RPMI7951 (cell line): ENCODE results near the gene GSTO2. TPM values are rescaled to one million over a fixed set of nuclear protein-coding genes. Genes with fewer than 3 reads are reported as not detected.

ENCODE experiments used
- DNase-seq: peaks from one replicate; pipeline ENCODE4 v3.0.0-alpha.2; 2012; ENCODE audit warnings: low read depth
- total RNA-seq: library from RNA; depleted of rRNA; stranded (reverse); fragments of >200 nt; shearing (Covaris generic); gene quantifications from 2 replicates; pipeline ENCODE4 v1.2.3, GENCODE V29; 2014; rRNA removed

GSTO2 gene
- total RNA-seq, 1 experiment from 2014 or later = 2.3 TPM

- peak; percentile 62 for DNase-seq
These were observed 70.6 kb downstream of the GSTO2 start for GRCh38 chr10:104339469-104340110.

GRCh38 chr10:104340111-104340526 lies 71.1 kb downstream of the GSTO2 start:
- no peak for DNase-seq

GRCh38 chr10:104340641-104341040 lies 71.7 kb downstream of the GSTO2 start:
- DNase-seq = no peak

- DNase-seq = no peak
These were observed 74.0 kb downstream of the GSTO2 start for GRCh38 chr10:104342941-104343411.

- DNase-seq = no peak
These were observed 75.2 kb downstream of the GSTO2 start for GRCh38 chr10:104344219-104344618.

GRCh38 chr10:104345515-104345914 lies 76.5 kb downstream of the GSTO2 start:
- no peak for DNase-seq

- no peak for DNase-seq
These were observed 77.0 kb downstream of the GSTO2 start for GRCh38 chr10:104345941-104346340.

- no peak for DNase-seq
These were observed 78.5 kb downstream of the GSTO2 start for GRCh38 chr10:104347295-104348045.

- no peak for DNase-seq
These were observed 79.6 kb downstream of the GSTO2 start for GRCh38 chr10:104348601-104349000.

GRCh38 chr10:104349623-104350126 lies 80.7 kb downstream of the GSTO2 start:
- DNase-seq = peak; percentile 47

GRCh38 chr10:104350127-104350635 lies 81.2 kb downstream of the GSTO2 start:
- DNase-seq = peak; percentile 65

- peak; percentile 79 for DNase-seq
These were observed 82.2 kb downstream of the GSTO2 start for GRCh38 chr10:104351061-104351702.

GRCh38 chr10:104351919-104352318 lies 82.9 kb downstream of the GSTO2 start:
- no peak for DNase-seq

- DNase-seq = peak; percentile 85
These were observed 84.5 kb downstream of the GSTO2 start, which contains the start of gene CFAP58 for GRCh38 chr10:104353325-104354048. TSS of gene CFAP58 (plus strand) at chr10:104353833. CDS start at chr10:104353898, 65 bp downstream.

Other genes starting within 250 kb of the GSTO2 start
- 2.0 and 2.6 TPM in 2 replicates for gene COL17A1, start 183.3 kb upstream of the GSTO2 start, total RNA-seq
- gene SFR1, start 147.0 kb upstream of the GSTO2 start, total RNA-seq = 12.0 and 13.3 TPM in 2 replicates
- 0.24 and 0.78 TPM in 2 replicates for gene CFAP43, start 36.8 kb upstream of the GSTO2 start, total RNA-seq
- 189 and 193 TPM in 2 replicates for gene GSTO1, start 14.3 kb upstream of the GSTO2 start, total RNA-seq
- gene ITPRIP, start 69.3 kb downstream of the GSTO2 start, total RNA-seq = 3.9 and 4.0 TPM in 2 replicates
- 0.48 and 0.49 TPM in 2 replicates for gene CFAP58, start 84.6 kb downstream of the GSTO2 start, total RNA-seq